HG02763 (cell line): ENCODE results near the gene KDM4B.

Experiments
- ATAC-seq: cut with Tn5 transposase; IDR thresholded peaks from one replicate; pipeline ENCODE4 v1.9.1; 2021; ENCODE audit warnings: mild to moderate bottlenecking, moderate library complexity; ENCODE audit not compliant: unreplicated experiment

Gene KDM4B

GRCh38 chr19:5103061-5103701 is 134.3 kb downstream of the KDM4B start:
- no peak for ATAC-seq

- ATAC-seq = no peak
These were observed 135.0 kb downstream of the KDM4B start for GRCh38 chr19:5103812-5104410.

- no peak for ATAC-seq
These were observed 136.0 kb downstream of the KDM4B start for GRCh38 chr19:5104871-5105351.

- no peak for ATAC-seq
These were observed 137.3 kb downstream of the KDM4B start for GRCh38 chr19:5106191-5106726.

- ATAC-seq = no peak
These were observed 138.1 kb downstream of the KDM4B start for GRCh38 chr19:5106971-5107370.

- no peak for ATAC-seq
These were observed 138.7 kb downstream of the KDM4B start for GRCh38 chr19:5107432-5108122.

- no peak for ATAC-seq
These were observed 139.2 kb downstream of the KDM4B start for GRCh38 chr19:5108123-5108596.

- ATAC-seq = no peak
These were observed 140.0 kb downstream of the KDM4B start for GRCh38 chr19:5108866-5109265.

- no peak for ATAC-seq
These were observed 140.6 kb downstream of the KDM4B start for GRCh38 chr19:5109560-5109959.

GRCh38 chr19:5110546-5110945 is 141.6 kb downstream of the KDM4B start:
- no peak for ATAC-seq

GRCh38 chr19:5111051-5111450 is 142.1 kb downstream of the KDM4B start:
- ATAC-seq = no peak

- no peak for ATAC-seq
These were observed 143.3 kb downstream of the KDM4B start for GRCh38 chr19:5112175-5112574.

- no peak for ATAC-seq
These were observed 144.0 kb downstream of the KDM4B start for GRCh38 chr19:5112681-5113575.

GRCh38 chr19:5113633-5114586 is 145.0 kb downstream of the KDM4B start:
- ATAC-seq = no peak

GRCh38 chr19:5114727-5115126 is 145.8 kb downstream of the KDM4B start:
- no peak for ATAC-seq

GRCh38 chr19:5115351-5115750 is 146.4 kb downstream of the KDM4B start:
- ATAC-seq = no peak

GRCh38 chr19:5115771-5116202 is 146.9 kb downstream of the KDM4B start:
- no peak for ATAC-seq

GRCh38 chr19:5116292-5116691 is 147.4 kb downstream of the KDM4B start:
- no peak for ATAC-seq

GRCh38 chr19:5117421-5117820 is 148.5 kb downstream of the KDM4B start:
- ATAC-seq = no peak

GRCh38 chr19:5118026-5118425 is 149.1 kb downstream of the KDM4B start:
- no peak for ATAC-seq
